ENCODE results near the gene BACH2. TPM values are rescaled to one million over a fixed set of nuclear protein-coding genes. Genes with fewer than 3 reads are reported as not detected.

Gene BACH2
- total and polyA plus RNA-seq, 10 of the 15 experiments (the other 5 are each of a cell fraction or from before 2014, with no cell fraction given): 0.03 to 0.28 (median 0.04) TPM; not detected in 3

- ChIA-PET SMC1A (ENCODE audit: uncharacterized antibody, unreplicated experiment) (interaction anchor here (1.2 kb wide), 1 partner anchor 517 kb away, joined by 3 read pairs; no protein-coding TSS in a partner anchor), RAD21 (ENCODE audit: unreplicated experiment) (no interaction called here), POLR2A (no interaction called here), CTCF (interaction anchor here (1.0 kb wide), 1 partner anchor 20 kb away, joined by 4 read pairs; no protein-coding TSS in a partner anchor)
- Histone ChIP-seq H3K9me3 (replicated peaks; ENCODE audit: control insufficient read depth, insufficient read depth, low read length) (no peaks in the 10 kb centered on the region), H3K79me2 (ENCODE audit: control insufficient read depth, insufficient read depth, low read length) (no peaks in the 10 kb centered on the region), H4K20me1 (ENCODE audit: control insufficient read depth, insufficient read depth) (no peaks in the 10 kb centered on the region), H3K27me3 (replicated peaks in 1 of 2; ENCODE audit: control insufficient read depth in 2 of 2, insufficient read depth in 2 of 2, low read length in 1 of 2) (no peaks in the 10 kb centered on the region; a peak in 1 of 4 replicates), H2AFZ (ENCODE audit: control insufficient read depth, low read depth, low read length) (no peak overlapping the region), H3K4me2 (ENCODE audit: control insufficient read depth, insufficient read depth) (no peak overlapping the region), H3K36me3 (ENCODE audit: control insufficient read depth in 2 of 2, insufficient read depth in 2 of 2, low read length in 1 of 2) (no peaks in the 10 kb centered on the region), H3K27ac (ENCODE audit: control insufficient read depth, insufficient read depth) (no peak overlapping the region), H3K9ac (ENCODE audit: control insufficient read depth, insufficient read depth, low read length) (no peak overlapping the region), H3K4me1 (ENCODE audit: control insufficient read depth, insufficient read depth, low read length) (no peaks in the 10 kb centered on the region), H3K4me3 (no peak overlapping the region)
- FAIRE-seq (no peak), DNase-seq (ENCODE audit: low read depth, low spot score) (no peak), ATAC-seq (no peak)
- 25% methylated on average over 2 of the region's 2 CpGs for WGBS (ENCODE audit: insufficient coverage, insufficient replicate concordance, low lambda C conversion rate, missing lambda C conversion rate)
- in situ Hi-C loops (cut with MboI) (no loop called here), intact Hi-C loops (cut with micrococcal nuclease; ENCODE audit: unreplicated experiment) (no loop called here)
- TF ChIP-seq SMC3 (IDR thresholded peaks at IDR 0.05; ENCODE audit: borderline replicate concordance, low read length): no peak
- TF ChIP-seq FOS (IDR thresholded peaks at IDR 0.05; ENCODE audit: borderline replicate concordance, extremely low read depth, insufficient read length): no peak
- no peak for TF ChIP-seq ZNF622 (IDR thresholded peaks at IDR 0.05)
- no peak for TF ChIP-seq SPI1 (IDR thresholded peaks at IDR 0.05; ENCODE audit: borderline replicate concordance, insufficient read depth, low read depth, low read length)
- BruUV-seq (replicated peaks): no TSS peak
Measured at GRCh38 chr6:89961481-89961880, 335.2 kb downstream of the BACH2 start.

- Histone ChIP-seq H3K27me3 (replicated peaks in 1 of 2; ENCODE audit: control insufficient read depth in 2 of 2, insufficient read depth in 2 of 2, low read length in 1 of 2) (no peaks in the 10 kb centered on the region; a peak in 1 of 4 replicates), H4K20me1 (ENCODE audit: control insufficient read depth, insufficient read depth) (no peaks in the 10 kb centered on the region), H3K4me1 (ENCODE audit: control insufficient read depth, insufficient read depth, low read length) (no peaks in the 10 kb centered on the region), H3K4me3 (no peak overlapping the region), H3K4me2 (ENCODE audit: control insufficient read depth, insufficient read depth) (no peak overlapping the region), H3K9ac (ENCODE audit: control insufficient read depth, insufficient read depth, low read length) (no peak overlapping the region), H3K36me3 (ENCODE audit: control insufficient read depth in 2 of 2, insufficient read depth in 2 of 2, low read length in 1 of 2) (no peaks in the 10 kb centered on the region), H3K9me3 (replicated peaks; ENCODE audit: control insufficient read depth, insufficient read depth, low read length) (no peaks in the 10 kb centered on the region), H3K27ac (ENCODE audit: control insufficient read depth, insufficient read depth) (no peak overlapping the region), H2AFZ (ENCODE audit: control insufficient read depth, low read depth, low read length) (no peak overlapping the region), H3K79me2 (ENCODE audit: control insufficient read depth, insufficient read depth, low read length) (no peaks in the 10 kb centered on the region)
- SMC1A ChIA-PET (ENCODE audit: uncharacterized antibody, unreplicated experiment): no interaction called here
- RAD21 ChIA-PET (ENCODE audit: unreplicated experiment): no interaction called here
- BruUV-seq (replicated peaks): no TSS peak
- WGBS (ENCODE audit: insufficient coverage, insufficient replicate concordance, low lambda C conversion rate, missing lambda C conversion rate): 48% methylated on average over 6 of the region's 6 CpGs
- ATAC-seq (no peak), DNase-seq (ENCODE audit: low read depth, low spot score) (no peak), FAIRE-seq (no peak)
- intact Hi-C loops (cut with micrococcal nuclease; ENCODE audit: unreplicated experiment) (loop anchor here (5.0 kb wide), 1 partner anchor 432 kb away; no protein-coding TSS in a partner anchor), in situ Hi-C loops (cut with MboI) (no loop called here)
- POLR2A ChIA-PET: no interaction called here
- CTCF ChIA-PET: interaction anchor here (1.0 kb wide), 1 partner anchor 20 kb away, joined by 3 read pairs; no protein-coding TSS in a partner anchor
- no peak for TF ChIP-seq SUPT20H (IDR thresholded peaks at IDR 0.05; ENCODE audit: borderline replicate concordance, control insufficient read depth, low read depth, low read length)
- no peak for TF ChIP-seq E4F1 (IDR thresholded peaks at IDR 0.05; ENCODE audit: borderline replicate concordance, partially characterized antibody)
- no peak for TF ChIP-seq RELB (IDR thresholded peaks at IDR 0.05; ENCODE audit: low read depth)
- TF ChIP-seq ZNF592 (IDR thresholded peaks at IDR 0.05): no peak
Measured at GRCh38 chr6:89959883-89960282, 336.8 kb downstream of the BACH2 start.
